ENCODE measurements around the gene SYNGR4.

DNA sequence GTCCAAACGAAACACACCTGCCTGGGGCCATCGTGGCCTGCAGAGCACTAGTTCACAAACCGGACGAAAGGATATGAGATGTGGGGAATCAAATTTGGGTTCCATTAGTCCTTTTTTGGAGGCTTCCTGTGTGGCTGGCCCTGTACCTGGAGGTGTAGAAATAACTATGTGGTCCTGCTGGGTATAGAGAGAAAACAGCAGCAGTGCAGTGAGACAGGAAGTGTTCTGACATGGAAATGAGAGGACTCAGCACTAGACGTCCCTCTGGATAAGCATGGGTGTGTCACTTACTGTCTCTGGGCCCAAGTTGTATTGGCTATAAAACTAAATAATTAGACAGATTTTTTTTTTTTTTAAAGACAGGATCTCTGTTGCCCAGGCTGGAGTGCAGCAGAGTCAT, 14.9 kb downstream of the SYNGR4 start:
- TF ChIP-seq, protein P1, sequence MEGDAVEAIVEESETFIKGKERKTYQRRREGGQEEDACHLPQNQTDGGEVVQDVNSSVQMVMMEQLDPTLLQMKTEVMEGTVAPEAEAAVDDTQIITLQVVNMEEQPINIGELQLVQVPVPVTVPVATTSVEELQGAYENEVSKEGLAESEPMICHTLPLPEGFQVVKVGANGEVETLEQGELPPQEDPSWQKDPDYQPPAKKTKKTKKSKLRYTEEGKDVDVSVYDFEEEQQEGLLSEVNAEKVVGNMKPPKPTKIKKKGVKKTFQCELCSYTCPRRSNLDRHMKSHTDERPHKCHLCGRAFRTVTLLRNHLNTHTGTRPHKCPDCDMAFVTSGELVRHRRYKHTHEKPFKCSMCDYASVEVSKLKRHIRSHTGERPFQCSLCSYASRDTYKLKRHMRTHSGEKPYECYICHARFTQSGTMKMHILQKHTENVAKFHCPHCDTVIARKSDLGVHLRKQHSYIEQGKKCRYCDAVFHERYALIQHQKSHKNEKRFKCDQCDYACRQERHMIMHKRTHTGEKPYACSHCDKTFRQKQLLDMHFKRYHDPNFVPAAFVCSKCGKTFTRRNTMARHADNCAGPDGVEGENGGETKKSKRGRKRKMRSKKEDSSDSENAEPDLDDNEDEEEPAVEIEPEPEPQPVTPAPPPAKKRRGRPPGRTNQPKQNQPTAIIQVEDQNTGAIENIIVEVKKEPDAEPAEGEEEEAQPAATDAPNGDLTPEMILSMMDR (conservative IDR thresholded peaks at IDR 0.05; ENCODE audit: low read depth, low read length): no peak
- no peak for TF ChIP-seq EZH2 (IDR thresholded peaks at IDR 0.05; ENCODE audit: borderline replicate concordance, low read depth, low read length, poor library complexity, severe bottlenecking)
